Panc1 (cell line): ENCODE measurements around the gene NTRK2. TPM values are rescaled to one million over a fixed set of nuclear protein-coding genes. Genes with fewer than 3 reads are reported as not detected.

Source experiments
- ATAC-seq: fragments of 200-7000 bp; cut with Tn5 transposase; 2 replicates; pipeline ENCODE4 v1.9.1; 2020; ENCODE audit warnings: mild to moderate bottlenecking, moderate library complexity
- BruUV-seq: library from RNA; stranded (reverse); fragments of 400-500 nt; replicated peaks from 2 replicates; lab custom pipeline; 2021; lab: Mats Ljungman, UMichigan
- CTCF ChIA-PET: fragments of 300-600 bp; sonication (Branson Sonifier 250); formaldehyde crosslinking; loops from one replicate; lab custom pipeline; 2022; ENCODE audit warnings: antibody characterized with exemption; lab: Charles Lee
- POLR2A ChIA-PET: fragments of 300-600 bp; sonication (Branson Sonifier 250); formaldehyde crosslinking; loops from one replicate; lab custom pipeline; 2022; ENCODE audit warnings: antibody characterized with exemption; lab: Charles Lee
- DNase-seq: peaks from one replicate; pipeline ENCODE4 v3.0.0-alpha.2; 2010; ENCODE audit warnings: low read depth, low spot score
- H3K27ac ChIP-seq: 2 replicates; pipeline ENCODE4 v1.5.1; 2011; ENCODE audit warnings: mild to moderate bottlenecking, low read length, inconsistent platforms
- H3K27me3 ChIP-seq: fragments of 200-500 bp; sonication (Bioruptor generic); 2 replicates; pipeline ENCODE4 v1.6.0; 2014; ENCODE audit warnings: low read length, inconsistent platforms; ENCODE audit not compliant: control insufficient read depth, insufficient read depth
- H3K36me3 ChIP-seq: fragments of 200-500 bp; sonication (Bioruptor generic); 2 replicates; pipeline ENCODE4 v1.5.1; 2014; ENCODE audit warnings: inconsistent platforms, mild to moderate bottlenecking, low read length, moderate library complexity; ENCODE audit not compliant: control insufficient read depth, insufficient read depth
- H3K4me1 ChIP-seq: 2 replicates; pipeline ENCODE4 v1.5.1; 2011; ENCODE audit warnings: inconsistent platforms, mild to moderate bottlenecking, low read length, moderate library complexity; ENCODE audit not compliant: control insufficient read depth, insufficient read depth
- H3K4me3 ChIP-seq, 2 experiments: 2 replicates each; pipeline ENCODE4 v1.5.1; 2011 to 2012; ENCODE audit warnings: low read depth in 2 of 2, low read length in 2 of 2, mild to moderate bottlenecking in 2 of 2, inconsistent platforms in 1 of 2, moderate library complexity in 1 of 2
- H3K9me3 ChIP-seq: fragments of 200-500 bp; sonication (Bioruptor generic); 2 replicates; pipeline ENCODE4 v1.5.1; 2014; ENCODE audit warnings: low read depth, mild to moderate bottlenecking, inconsistent platforms, low read length, moderate library complexity; ENCODE audit not compliant: control insufficient read depth, insufficient read depth
- POLR2AphosphoS5 ChIP-seq: IDR thresholded peaks from 2 replicates; pipeline ENCODE4 v1.6.1; 2012; ENCODE audit warnings: mild to moderate bottlenecking, low read depth, low read length, moderate library complexity
- SIN3A ChIP-seq: IDR thresholded peaks from 2 replicates; pipeline ENCODE4 v1.6.1; 2012; ENCODE audit warnings: low read depth, mild to moderate bottlenecking, low read length, moderate library complexity, borderline replicate concordance; ENCODE audit not compliant: insufficient read depth
- TCF7L2 ChIP-seq: IDR thresholded peaks from 2 replicates; pipeline ENCODE4 v1.6.1; 2011; ENCODE audit warnings: mild to moderate bottlenecking, low read depth, low read length, inconsistent platforms
- in situ Hi-C: cut with HindIII; loops from 2 replicates; pipeline ENCODE4 v1.10.0; 2016; ENCODE audit warnings: low sequenced_read_pairs, low pct_unique_long_range_greater_than_20kb
- intact Hi-C: fragments of 100-400 bp; cut with micrococcal nuclease; formaldehyde crosslinking; loops from one replicate; pipeline ENCODE4 v1.10.0; 2022; ENCODE audit not compliant: unreplicated experiment
- total RNA-seq: library from RNA; stranded (reverse); gene quantifications from one replicate; pipeline ENCODE4 v1.2.1, GENCODE V29; 2021; ENCODE audit not compliant: unreplicated experiment
- TF ChIP-seq, protein P1 (sequence below), 2 experiments: IDR thresholded peaks; 2 replicates each; pipeline ENCODE4 v1.6.1; 2011 to 2012; ENCODE audit warnings: low read depth in 2 of 2, control low read depth in 1 of 2, low read length in 1 of 2, mild to moderate bottlenecking in 1 of 2, moderate library complexity in 1 of 2; ENCODE audit not compliant: insufficient read depth in 1 of 2
- TF ChIP-seq, protein P2 (sequence below): fragments of 450-650 bp; IDR thresholded peaks from 2 replicates; pipeline ENCODE4 v1.5.1; 2017; ENCODE audit warnings: mild to moderate bottlenecking

Gene NTRK2
- total RNA-seq, 1 experiment from 2014 or later = 0.23 TPM

DNA sequence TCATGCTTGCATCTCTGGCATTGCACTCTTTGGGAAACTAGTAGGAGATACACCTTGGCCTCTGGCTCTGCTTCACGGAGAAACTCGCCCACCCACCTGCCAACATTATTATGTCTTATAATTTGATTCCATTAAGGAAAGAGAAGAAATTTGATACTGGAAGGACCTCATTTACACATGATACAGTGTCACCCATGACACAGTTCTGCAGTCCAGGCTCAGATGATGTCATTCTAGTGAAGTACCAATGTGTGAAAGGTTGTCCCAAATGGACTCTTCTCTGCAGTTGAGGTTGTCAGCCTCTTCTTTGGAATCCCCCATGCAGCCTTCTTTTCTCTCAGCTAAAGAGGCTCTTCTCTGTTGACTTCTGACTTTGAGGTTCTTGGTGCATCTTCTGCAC is 329.1 kb downstream of the NTRK2 start:
- Histone ChIP-seq H3K36me3 (no peaks in the 10 kb centered on the region), H3K4me1 (no peaks in the 10 kb centered on the region), H3K27ac (no peak overlapping the region), H3K27me3 (no peaks in the 10 kb centered on the region), H3K9me3 (no peaks in the 10 kb centered on the region), H3K4me3 (no peak overlapping the region)
- CTCF ChIA-PET = no interaction called here
- intact Hi-C loops = no loop called here
- DNase-seq (no peak), ATAC-seq (no peak)
- no TSS peak for BruUV-seq
- POLR2A ChIA-PET = no interaction called here
- TF ChIP-seq SIN3A = no peak
- no peak for TF ChIP-seq POLR2AphosphoS5
- TF ChIP-seq, protein P1, sequence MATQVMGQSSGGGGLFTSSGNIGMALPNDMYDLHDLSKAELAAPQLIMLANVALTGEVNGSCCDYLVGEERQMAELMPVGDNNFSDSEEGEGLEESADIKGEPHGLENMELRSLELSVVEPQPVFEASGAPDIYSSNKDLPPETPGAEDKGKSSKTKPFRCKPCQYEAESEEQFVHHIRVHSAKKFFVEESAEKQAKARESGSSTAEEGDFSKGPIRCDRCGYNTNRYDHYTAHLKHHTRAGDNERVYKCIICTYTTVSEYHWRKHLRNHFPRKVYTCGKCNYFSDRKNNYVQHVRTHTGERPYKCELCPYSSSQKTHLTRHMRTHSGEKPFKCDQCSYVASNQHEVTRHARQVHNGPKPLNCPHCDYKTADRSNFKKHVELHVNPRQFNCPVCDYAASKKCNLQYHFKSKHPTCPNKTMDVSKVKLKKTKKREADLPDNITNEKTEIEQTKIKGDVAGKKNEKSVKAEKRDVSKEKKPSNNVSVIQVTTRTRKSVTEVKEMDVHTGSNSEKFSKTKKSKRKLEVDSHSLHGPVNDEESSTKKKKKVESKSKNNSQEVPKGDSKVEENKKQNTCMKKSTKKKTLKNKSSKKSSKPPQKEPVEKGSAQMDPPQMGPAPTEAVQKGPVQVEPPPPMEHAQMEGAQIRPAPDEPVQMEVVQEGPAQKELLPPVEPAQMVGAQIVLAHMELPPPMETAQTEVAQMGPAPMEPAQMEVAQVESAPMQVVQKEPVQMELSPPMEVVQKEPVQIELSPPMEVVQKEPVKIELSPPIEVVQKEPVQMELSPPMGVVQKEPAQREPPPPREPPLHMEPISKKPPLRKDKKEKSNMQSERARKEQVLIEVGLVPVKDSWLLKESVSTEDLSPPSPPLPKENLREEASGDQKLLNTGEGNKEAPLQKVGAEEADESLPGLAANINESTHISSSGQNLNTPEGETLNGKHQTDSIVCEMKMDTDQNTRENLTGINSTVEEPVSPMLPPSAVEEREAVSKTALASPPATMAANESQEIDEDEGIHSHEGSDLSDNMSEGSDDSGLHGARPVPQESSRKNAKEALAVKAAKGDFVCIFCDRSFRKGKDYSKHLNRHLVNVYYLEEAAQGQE (IDR thresholded peaks at IDR 0.05; ENCODE audit: insufficient read depth in 1 of 2, low read depth in 2 of 2, low read length in 1 of 2) = no peak
- TF ChIP-seq, protein P2, sequence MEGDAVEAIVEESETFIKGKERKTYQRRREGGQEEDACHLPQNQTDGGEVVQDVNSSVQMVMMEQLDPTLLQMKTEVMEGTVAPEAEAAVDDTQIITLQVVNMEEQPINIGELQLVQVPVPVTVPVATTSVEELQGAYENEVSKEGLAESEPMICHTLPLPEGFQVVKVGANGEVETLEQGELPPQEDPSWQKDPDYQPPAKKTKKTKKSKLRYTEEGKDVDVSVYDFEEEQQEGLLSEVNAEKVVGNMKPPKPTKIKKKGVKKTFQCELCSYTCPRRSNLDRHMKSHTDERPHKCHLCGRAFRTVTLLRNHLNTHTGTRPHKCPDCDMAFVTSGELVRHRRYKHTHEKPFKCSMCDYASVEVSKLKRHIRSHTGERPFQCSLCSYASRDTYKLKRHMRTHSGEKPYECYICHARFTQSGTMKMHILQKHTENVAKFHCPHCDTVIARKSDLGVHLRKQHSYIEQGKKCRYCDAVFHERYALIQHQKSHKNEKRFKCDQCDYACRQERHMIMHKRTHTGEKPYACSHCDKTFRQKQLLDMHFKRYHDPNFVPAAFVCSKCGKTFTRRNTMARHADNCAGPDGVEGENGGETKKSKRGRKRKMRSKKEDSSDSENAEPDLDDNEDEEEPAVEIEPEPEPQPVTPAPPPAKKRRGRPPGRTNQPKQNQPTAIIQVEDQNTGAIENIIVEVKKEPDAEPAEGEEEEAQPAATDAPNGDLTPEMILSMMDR = no peak
- TF ChIP-seq TCF7L2 = no peak
- in situ Hi-C loops = no loop called here

DNA sequence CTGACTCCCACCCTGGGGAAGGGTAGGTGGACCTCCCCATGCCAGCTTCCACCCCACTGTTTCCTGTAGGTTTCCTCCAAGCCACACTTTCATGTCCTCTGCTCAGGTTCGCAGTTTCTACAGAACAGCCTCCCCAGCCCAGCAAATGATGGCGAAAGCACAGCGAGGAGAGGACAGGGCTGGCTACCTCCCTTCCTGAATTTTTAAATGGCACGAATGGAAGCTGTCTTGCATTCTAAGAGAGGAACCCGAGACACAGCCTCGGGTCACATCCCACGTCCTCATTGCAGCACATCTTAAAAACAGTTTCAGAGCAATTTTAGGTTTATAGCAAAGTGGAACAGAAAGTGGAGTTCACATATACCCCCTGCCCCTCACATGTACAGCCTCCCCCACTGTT is 330.3 kb downstream of the NTRK2 start:
- no peak for ATAC-seq
- intact Hi-C loops (no loop called here), in situ Hi-C loops (no loop called here)
- ChIA-PET POLR2A (no interaction called here), CTCF (no interaction called here)
- Histone ChIP-seq H3K36me3 (no peaks in the 10 kb centered on the region), H3K9me3 (no peaks in the 10 kb centered on the region), H3K27me3 (no peaks in the 10 kb centered on the region), H3K27ac (no peak overlapping the region), H3K4me1 (no peaks in the 10 kb centered on the region), H3K4me3 (no peak overlapping the region)
- TF ChIP-seq SIN3A (no peak), POLR2AphosphoS5 (no peak), TCF7L2 (no peak)
- TF ChIP-seq, protein P1 (IDR thresholded peaks at IDR 0.05; ENCODE audit: insufficient read depth in 1 of 2, low read depth in 2 of 2, low read length in 1 of 2) = no peak
- TF ChIP-seq, protein P2 = no peak
- no TSS peak for BruUV-seq
- DNase-seq = no peak
